HG02970 (cell line): Measurements from ENCODE around the gene CENPC.
"Not testable (repeated sequence)": the region's sequence is repeated elsewhere in the genome, so short reads cannot be mapped to it uniquely, and the experiment has no call there.

ENCODE experiments used
- ATAC-seq: cut with Tn5 transposase; IDR thresholded peaks from one replicate; pipeline ENCODE4 v1.9.1; 2021; ENCODE audit warnings: mild to moderate bottlenecking, moderate library complexity, moderate number of reproducible peaks; ENCODE audit not compliant: unreplicated experiment, low FRiP score

The CENPC gene

DNA sequence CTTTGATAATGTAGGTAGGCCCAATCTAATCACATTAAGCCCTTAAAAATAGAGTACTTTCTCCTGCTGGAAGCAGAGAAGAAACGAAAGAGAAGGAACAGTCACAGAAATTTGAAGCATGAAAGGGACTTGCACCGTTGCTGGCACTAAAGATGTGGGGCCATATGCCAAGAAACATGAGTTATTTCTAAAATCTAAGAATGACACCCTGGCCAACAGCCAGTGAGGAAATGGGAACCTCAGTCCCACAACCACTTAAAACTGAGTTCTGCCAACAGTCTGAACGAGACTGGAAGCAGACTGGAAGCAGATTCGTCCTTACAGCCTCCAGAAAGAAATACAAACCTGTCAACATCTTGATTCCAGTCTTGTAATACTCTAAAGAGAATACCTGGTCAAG is 70.1 kb downstream of the CENPC start:
- no peak for ATAC-seq

GRCh38 chr4:67470871-67471270 is 74.4 kb downstream of the CENPC start:
- no peak for ATAC-seq

GRCh38 chr4:67468830-67469229 is 76.5 kb downstream of the CENPC start:
- ATAC-seq: no peak

GRCh38 chr4:67466751-67467150 is 78.6 kb downstream of the CENPC start:
- no peak for ATAC-seq

GRCh38 chr4:67465763-67466052 is 79.6 kb downstream of the CENPC start:
- ATAC-seq: no peak

- no peak for ATAC-seq
Measured at GRCh38 chr4:67465032-67465762, 80.1 kb downstream of the CENPC start.

DNA sequence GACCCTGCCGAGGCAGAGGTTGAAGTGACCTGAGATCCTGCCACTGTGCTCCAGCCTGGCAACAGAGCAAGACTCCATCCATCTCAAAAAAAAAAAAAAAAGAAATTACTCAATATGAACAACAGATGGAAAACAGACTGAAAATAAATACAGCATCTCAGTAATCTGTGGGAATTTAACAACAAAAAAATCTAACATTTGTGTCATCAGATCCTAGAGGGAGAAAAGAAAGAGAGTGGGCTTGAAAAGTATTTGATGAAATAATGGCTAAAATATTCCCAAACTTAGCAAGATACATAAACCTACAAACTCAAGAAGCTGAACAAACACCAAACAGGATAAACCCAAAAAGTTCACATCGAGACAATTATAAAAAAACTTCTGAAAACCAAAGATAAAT is 84.7 kb downstream of the CENPC start:
- ATAC-seq: no peak

- ATAC-seq: no peak
Measured at GRCh38 chr4:67459164-67459563, 86.1 kb downstream of the CENPC start.

DNA sequence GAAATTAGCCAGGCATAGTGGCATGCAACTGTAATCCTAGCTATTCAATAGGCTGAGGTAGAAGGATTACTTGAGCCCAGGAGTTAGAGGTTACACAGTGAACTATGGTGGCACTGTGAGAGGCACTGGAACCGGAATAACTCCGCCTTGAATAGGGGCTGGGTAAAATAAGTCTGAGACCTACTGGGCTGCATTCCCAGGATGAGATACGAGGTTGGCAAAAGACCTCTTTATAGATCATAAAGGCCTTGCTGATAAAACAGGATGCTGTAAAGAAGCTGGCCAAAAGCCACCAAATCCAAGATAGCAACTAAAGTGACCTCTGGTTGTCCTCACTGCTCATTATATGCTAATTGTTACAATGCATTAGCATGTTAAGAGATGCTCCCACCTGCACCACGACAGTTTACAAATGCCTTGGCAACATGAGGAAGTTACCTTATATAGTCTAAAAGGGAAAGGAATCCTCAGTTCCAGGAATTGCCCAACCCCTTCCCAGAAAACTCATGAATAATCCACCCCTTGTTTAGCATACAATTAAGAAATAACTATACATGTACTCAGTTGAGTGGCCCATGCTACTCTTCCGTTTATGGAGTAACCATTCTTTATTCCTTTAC is 88.6 kb downstream of the CENPC start:
- ATAC-seq: no peak

- not testable (repeated sequence) for ATAC-seq
Measured at GRCh38 chr4:67452846-67453205, 92.5 kb downstream of the CENPC start.

GRCh38 chr4:67452100-67452845 is 93.0 kb downstream of the CENPC start:
- ATAC-seq: no peak

GRCh38 chr4:67451464-67451863 is 93.8 kb downstream of the CENPC start:
- no peak for ATAC-seq

DNA sequence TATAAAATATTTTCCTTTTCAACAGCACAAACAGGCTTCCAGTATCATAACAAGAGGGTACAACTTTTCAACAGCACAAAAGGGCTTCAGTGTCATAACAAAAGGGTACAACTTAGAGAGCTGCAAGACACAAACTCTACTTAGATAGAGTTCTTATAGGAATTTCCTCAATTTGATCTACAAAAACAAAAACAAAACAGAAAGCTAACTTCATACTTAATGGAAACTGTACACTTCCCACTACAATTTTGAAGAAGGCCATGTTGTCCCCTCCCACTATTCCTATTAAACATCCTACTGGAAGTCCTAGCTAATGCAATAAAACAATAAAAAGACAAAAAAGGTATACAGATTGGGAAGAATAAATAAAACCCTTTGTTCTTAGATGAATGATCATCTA is 96.7 kb downstream of the CENPC start:
- no peak for ATAC-seq

DNA sequence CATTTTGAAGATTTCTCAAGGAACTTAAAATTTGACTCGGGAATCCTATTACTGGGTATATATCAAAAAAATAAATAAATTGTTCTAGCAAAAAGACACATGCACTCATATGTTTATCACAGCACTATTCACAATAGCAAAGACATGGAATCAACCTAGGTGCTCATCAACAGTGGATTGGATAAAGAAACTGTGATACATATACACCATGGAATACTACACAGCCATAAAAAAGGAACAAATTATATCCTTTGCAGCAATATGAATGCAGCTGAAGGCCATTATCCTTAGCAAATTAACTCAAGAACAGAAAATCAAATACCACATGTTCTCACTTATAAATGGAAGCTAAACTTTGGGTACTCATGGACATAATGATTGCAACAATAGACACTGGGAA is 97.4 kb downstream of the CENPC start:
- no peak for ATAC-seq

- ATAC-seq: no peak
Measured at GRCh38 chr4:67446811-67447210, 98.5 kb downstream of the CENPC start.

- ATAC-seq: not testable (repeated sequence)
Measured at GRCh38 chr4:67445881-67446280, 99.4 kb downstream of the CENPC start.

- ATAC-seq: no peak
Measured at GRCh38 chr4:67438975-67439374, 106.3 kb downstream of the CENPC start.

DNA sequence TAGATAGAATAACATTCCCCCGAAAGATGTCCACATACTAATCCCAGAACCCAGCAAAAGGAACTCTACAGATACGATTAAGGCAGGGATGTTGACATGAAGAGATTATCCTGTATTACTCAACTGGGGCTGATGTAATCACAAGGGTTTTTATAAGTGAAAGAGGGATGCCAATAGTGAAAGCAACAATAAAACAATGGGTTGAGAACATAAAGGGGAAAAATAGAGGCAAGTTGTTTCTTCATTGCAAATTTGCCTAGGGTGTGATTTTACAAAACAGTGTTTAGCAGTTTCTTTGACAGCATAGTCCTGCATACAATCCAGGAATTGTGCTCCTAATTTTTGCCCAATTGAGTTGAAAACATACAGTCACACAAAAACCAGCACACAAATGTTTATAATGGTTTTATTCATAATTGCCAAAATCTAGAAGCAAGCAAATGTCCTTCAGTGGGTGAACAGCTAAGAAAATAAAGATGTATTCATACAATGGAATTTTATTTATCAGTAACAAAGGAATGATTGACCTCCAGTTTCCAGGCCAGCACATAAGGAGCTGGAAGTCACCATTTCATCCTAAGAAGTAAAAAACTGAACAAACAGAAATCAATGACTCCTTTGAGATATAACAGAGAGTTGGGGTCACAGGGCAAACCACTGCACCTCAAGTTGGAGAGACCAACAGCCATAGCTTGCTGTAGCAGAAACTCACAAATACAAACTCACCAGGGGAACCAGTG is 107.2 kb downstream of the CENPC start:
- ATAC-seq: no peak

DNA sequence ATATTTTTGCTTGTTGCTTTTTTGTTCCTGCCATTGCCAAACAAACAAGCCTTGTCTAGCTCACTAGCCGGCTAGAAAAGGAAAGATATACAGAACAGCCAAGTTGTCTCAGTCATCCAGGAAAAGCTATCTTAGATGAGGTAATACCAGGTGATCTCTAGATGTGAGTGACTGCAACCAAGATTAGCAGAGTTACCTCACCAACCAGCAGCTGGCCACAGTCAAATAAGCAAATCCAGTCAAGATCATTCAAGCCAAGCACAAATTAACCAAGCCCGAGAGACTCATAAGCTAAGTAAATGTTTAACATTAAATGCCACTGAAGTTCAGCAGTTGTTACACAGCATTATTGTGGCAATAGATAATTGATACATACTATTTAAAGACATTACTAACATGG is 108.6 kb downstream of the CENPC start:
- ATAC-seq: peak; percentile 81

DNA sequence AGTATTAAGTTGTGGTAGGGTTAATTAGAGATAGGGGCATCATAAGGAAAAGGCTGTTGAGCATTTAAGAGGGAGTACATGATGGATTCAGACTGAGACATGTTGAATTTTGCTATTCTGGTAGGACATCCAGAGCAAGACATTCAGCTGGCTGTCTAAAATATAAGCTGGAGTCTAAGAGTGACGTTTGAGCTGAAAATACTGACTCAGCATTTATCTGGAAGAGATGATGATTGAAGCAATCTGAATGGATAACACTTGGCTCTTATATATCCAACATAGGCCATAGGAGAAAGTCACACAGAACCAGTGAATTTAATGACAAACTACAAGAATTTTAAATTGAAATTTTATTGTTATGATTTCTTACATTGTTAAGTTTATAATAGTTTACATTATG is 114.3 kb downstream of the CENPC start:
- no peak for ATAC-seq

- no peak for ATAC-seq
Measured at GRCh38 chr4:67428819-67429218, 116.5 kb downstream of the CENPC start.
